ENCODE data around the gene FAM170B.

Gene FAM170B

DNA sequence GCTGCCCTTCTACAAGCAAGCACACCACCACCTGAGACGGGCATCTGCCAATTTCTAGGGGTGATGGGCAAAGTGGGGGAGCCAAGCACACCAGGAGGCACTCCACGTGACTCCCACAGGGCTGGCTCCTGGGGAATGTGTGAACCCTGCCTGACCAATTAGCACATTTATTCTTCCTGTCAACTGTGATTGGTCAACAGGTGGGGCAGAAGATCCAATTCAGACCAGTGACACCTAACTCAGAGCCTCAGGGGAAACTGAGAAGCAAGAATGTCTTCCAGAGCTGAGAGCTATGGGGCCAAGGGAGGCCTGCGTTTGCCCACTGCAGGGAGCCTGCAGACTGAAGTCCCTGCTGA, 38.9 kb upstream of the FAM170B start:
- H3K4me1 ChIP-seq (ENCODE audit: control extremely low read depth in 1 of 4, control insufficient read depth in 4 of 4, insufficient read depth in 4 of 4, low read length in 3 of 4), result peaks cover 5 to 90% (median 25%) of the 10 kb centered on the region in 4 experiments
- CTCF ChIA-PET, result interaction anchor here (0.9 to 3.7 kb wide), 5 partner anchors 8 to 514 kb away, joined by 3 to 20 read pairs (median 4); no protein-coding TSS in a partner anchor

DNA sequence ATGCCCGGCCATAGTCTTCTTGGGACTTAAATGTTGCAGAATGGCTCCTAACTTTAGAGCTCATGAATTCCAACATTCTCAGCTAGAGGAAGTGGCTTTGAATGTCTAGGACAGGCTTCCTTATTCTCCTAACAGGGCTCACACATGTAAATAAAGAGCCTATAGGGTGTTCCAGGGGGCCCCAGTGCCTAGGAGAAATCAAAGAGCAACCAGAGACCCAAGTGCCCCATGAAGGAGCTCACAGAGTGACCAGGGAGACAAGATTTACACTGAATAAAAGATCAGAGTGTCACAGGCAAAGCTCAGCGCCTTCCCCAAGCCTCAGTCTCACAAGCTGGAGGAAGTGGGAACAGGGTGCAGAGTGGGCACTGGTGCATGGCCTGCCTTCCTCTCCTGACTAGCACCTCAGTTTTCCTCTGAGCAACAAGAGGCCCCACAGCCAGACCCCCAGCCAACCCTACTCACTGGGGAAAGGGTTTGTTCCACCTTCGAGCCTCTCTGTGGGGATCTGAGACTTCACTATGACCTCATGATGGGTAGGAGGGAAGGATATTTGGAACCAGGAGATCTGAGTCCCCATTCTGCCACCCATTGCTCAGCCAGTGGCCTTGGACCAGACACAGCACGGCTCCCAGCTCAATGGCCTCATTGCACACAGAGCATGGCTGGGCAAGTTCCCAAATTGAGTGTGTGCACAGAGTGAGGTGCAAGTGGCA, 38.4 kb upstream of the FAM170B start:
- Histone ChIP-seq H3K27ac (ENCODE audit: insufficient read depth in 1 of 2, low read depth in 1 of 2, low read length in 2 of 2, poor library complexity in 1 of 2, severe bottlenecking in 2 of 2) (no peak overlapping the region), H3K9me3 (ENCODE audit: control extremely low read depth in 1 of 5, control insufficient read depth in 4 of 5, insufficient read depth in 2 of 5, low read depth in 1 of 5, low read length in 4 of 5) (no peaks in the 10 kb centered on the region), H3K4me1 (ENCODE audit: control extremely low read depth in 1 of 4, control insufficient read depth in 4 of 4, insufficient read depth in 4 of 4, low read length in 3 of 4) (peaks cover 2 to 85% (median 19%) of the 10 kb centered on the region in 4 experiments), H3K36me3 (ENCODE audit: control insufficient read depth in 4 of 4, insufficient read depth in 4 of 4, low read length in 3 of 4) (peaks cover 0 to 13% (median 0%) of the 10 kb centered on the region in 4 experiments), H3K4me3 (ENCODE audit: control insufficient read depth in 1 of 7, extremely low read depth in 1 of 7, insufficient read depth in 4 of 7, low read depth in 2 of 7, low read length in 6 of 7) (no peak overlapping the region), H3K27me3 (replicated peaks in 2 of 5; ENCODE audit: control insufficient read depth in 4 of 5, insufficient read depth in 5 of 5, low read length in 4 of 5) (peaks cover 0 to 2% (median 0%) of the 10 kb centered on the region in 5 experiments)
- DNase-seq, result no peak
- WGBS (ENCODE audit: insufficient coverage), result 93% methylated on average over 2 of the region's 4 CpGs
- POLR2A ChIA-PET, result no interaction called here
- CTCF ChIA-PET, result interaction anchor here (0.9 to 3.7 kb wide), 4 partner anchors 8 to 514 kb away, joined by 3 to 20 read pairs (median 8); no protein-coding TSS in a partner anchor

More for the DNA sequence above, 38.9 kb upstream of the FAM170B start:
- H3K9me3 ChIP-seq (ENCODE audit: control extremely low read depth in 1 of 5, control insufficient read depth in 4 of 5, insufficient read depth in 2 of 5, low read depth in 1 of 5, low read length in 4 of 5), result no peaks in the 10 kb centered on the region
- no peak for DNase-seq
- POLR2A ChIA-PET, result no interaction called here
- 100% methylated on average over 3 of the region's 3 CpGs for WGBS (ENCODE audit: insufficient coverage)
- H3K27ac ChIP-seq (ENCODE audit: insufficient read depth in 1 of 2, low read depth in 1 of 2, low read length in 2 of 2, poor library complexity in 1 of 2, severe bottlenecking in 2 of 2), result no peak overlapping the region
- peaks cover 0 to 2% (median 0%) of the 10 kb centered on the region in 5 experiments for H3K27me3 ChIP-seq (replicated peaks in 2 of 5; ENCODE audit: control insufficient read depth in 4 of 5, insufficient read depth in 5 of 5, low read length in 4 of 5)
- peaks cover 0 to 9% (median 0%) of the 10 kb centered on the region in 4 experiments for H3K36me3 ChIP-seq (ENCODE audit: control insufficient read depth in 4 of 4, insufficient read depth in 4 of 4, low read length in 3 of 4)
- H3K4me3 ChIP-seq (ENCODE audit: control insufficient read depth in 1 of 7, extremely low read depth in 1 of 7, insufficient read depth in 4 of 7, low read depth in 2 of 7, low read length in 6 of 7), result no peak overlapping the region

DNA sequence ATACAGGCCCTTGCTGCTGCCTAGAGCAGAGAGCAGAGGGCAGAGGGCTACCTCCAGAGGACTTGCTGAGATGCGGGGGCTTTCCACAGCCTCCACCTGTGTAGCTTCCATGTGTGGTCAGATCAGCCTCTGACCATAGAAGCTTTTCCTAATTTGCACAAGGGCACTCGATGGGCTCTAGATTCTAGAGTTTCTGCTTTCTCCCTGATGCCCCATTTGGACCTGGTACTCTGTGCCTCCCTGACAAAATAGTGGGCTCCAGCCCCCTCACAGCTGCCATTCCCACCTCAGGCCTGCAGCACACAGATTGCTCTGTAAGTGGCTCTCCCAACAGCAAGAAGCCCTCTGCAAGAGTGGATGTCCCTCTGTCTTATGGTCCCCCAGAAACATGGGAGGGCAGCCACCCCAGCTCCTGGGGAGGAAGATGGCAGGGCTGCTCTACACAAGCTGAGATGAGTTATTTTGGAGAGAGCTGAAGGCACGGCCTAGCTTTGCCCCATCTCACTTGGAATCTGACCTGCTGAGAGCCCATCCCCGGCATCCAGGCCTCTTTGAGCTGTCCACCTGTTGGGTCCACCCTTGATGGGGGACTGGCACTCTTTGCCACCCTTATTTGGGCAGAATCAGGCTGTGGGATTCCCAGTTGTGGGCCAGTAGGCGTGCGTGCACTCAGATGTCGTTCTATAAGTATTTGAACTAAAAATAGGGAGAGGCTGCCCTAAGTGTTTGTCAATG, 37.7 kb upstream of the FAM170B start:
- no peaks in the 10 kb centered on the region for H3K9me3 ChIP-seq (ENCODE audit: control extremely low read depth in 1 of 5, control insufficient read depth in 4 of 5, insufficient read depth in 2 of 5, low read depth in 1 of 5, low read length in 4 of 5)
- CTCF ChIA-PET, result interaction anchor here (1.1 to 3.7 kb wide), 4 partner anchors 9 to 513 kb away, joined by 3 to 20 read pairs (median 8); no protein-coding TSS in a partner anchor
- POLR2A ChIA-PET, result no interaction called here
- peaks cover 0 to 77% (median 14%) of the 10 kb centered on the region in 4 experiments for H3K4me1 ChIP-seq (ENCODE audit: control extremely low read depth in 1 of 4, control insufficient read depth in 4 of 4, insufficient read depth in 4 of 4, low read length in 3 of 4)
- H3K27ac ChIP-seq (ENCODE audit: insufficient read depth in 1 of 2, low read depth in 1 of 2, low read length in 2 of 2, poor library complexity in 1 of 2, severe bottlenecking in 2 of 2), result no peak overlapping the region
- H3K36me3 ChIP-seq (ENCODE audit: control insufficient read depth in 4 of 4, insufficient read depth in 4 of 4, low read length in 3 of 4), result peaks cover 0 to 21% (median 0%) of the 10 kb centered on the region in 4 experiments
- WGBS (ENCODE audit: insufficient coverage), result 96% methylated on average over 5 of the region's 7 CpGs
- H3K27me3 ChIP-seq (replicated peaks in 2 of 5; ENCODE audit: control insufficient read depth in 4 of 5, insufficient read depth in 5 of 5, low read length in 4 of 5), result peaks cover 0 to 2% (median 0%) of the 10 kb centered on the region in 5 experiments
- no peak overlapping the region for H3K4me3 ChIP-seq (ENCODE audit: control insufficient read depth in 1 of 7, extremely low read depth in 1 of 7, insufficient read depth in 4 of 7, low read depth in 2 of 7, low read length in 6 of 7)
- no peak for DNase-seq

DNA sequence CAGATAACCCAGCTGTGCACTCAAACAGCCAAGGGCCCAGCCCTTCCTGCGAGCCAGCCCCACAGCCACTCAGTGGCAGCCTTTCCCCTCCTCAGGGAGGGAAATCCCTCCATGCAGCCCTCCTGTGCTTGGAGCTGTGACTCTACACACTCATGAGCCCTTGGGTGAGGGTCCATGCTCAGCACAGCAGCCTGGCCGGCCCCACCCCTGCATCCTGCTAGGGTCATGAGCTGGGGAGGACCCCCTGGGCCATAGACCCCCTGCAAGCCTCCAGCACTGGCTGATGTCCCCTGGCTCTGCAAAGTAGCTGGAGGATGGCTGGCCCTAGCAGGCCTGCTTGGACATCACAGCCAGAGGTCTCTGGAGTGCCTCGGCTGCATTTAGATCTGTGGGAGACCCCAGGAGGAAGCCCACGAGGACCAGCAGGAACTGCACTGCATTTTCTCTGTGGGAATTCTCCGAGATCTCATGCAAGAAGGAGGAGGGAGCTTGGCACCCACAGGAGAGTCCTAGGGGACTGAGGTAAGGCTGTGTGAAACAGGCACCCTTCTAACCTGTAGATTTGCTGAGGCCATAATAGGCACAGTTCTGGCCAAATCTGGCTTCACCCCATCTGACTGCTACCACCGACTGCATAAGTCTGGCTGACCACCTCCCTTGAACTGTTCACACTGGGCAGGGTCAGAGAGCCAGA, 37.0 kb upstream of the FAM170B start:
- no peak for DNase-seq
- Histone ChIP-seq H3K4me3 (ENCODE audit: control insufficient read depth in 1 of 7, extremely low read depth in 1 of 7, insufficient read depth in 4 of 7, low read depth in 2 of 7, low read length in 6 of 7) (no peak overlapping the region), H3K4me1 (ENCODE audit: control extremely low read depth in 1 of 4, control insufficient read depth in 4 of 4, insufficient read depth in 4 of 4, low read length in 3 of 4) (peaks cover 0 to 71% (median 14%) of the 10 kb centered on the region in 4 experiments), H3K9me3 (ENCODE audit: control extremely low read depth in 1 of 5, control insufficient read depth in 4 of 5, insufficient read depth in 2 of 5, low read depth in 1 of 5, low read length in 4 of 5) (no peaks in the 10 kb centered on the region), H3K36me3 (ENCODE audit: control insufficient read depth in 4 of 4, insufficient read depth in 4 of 4, low read length in 3 of 4) (peaks cover 0 to 25% (median 0%) of the 10 kb centered on the region in 4 experiments), H3K27me3 (replicated peaks in 2 of 5; ENCODE audit: control insufficient read depth in 4 of 5, insufficient read depth in 5 of 5, low read length in 4 of 5) (peaks cover 0 to 2% (median 0%) of the 10 kb centered on the region in 5 experiments), H3K27ac (ENCODE audit: insufficient read depth in 1 of 2, low read depth in 1 of 2, low read length in 2 of 2, poor library complexity in 1 of 2, severe bottlenecking in 2 of 2) (no peak overlapping the region)
- ChIA-PET POLR2A (no interaction called here), CTCF (interaction anchor here (1.1 to 3.7 kb wide), 4 partner anchors 9 to 512 kb away, joined by 3 to 20 read pairs (median 8); no protein-coding TSS in a partner anchor)
- WGBS (ENCODE audit: insufficient coverage), result 98% methylated on average over 5 of the region's 6 CpGs

DNA sequence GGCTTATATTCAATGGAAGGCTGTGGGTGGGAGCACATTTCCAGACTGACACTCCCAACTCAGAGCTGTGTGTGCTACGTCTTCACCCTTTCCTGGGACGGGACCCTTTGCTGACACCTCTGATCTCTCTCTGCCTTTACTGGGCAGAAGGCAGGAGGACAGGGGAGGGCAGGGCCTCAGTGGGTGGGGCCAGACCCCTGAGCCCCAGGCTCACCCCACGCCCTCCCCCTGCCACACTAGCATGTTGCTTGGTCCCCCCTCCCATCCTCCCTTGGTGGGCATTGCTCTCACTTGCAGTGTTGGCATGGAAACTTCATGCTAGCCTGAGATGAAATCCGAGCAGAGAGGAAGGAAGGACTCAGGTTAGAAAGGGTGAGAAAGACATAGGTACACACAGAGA, 36.0 kb upstream of the FAM170B start:
- ChIA-PET POLR2A (no interaction called here), CTCF (interaction anchor here (1.0 to 3.7 kb wide), 3 partner anchors 15 to 512 kb away, joined by 3 to 11 read pairs (median 3); no protein-coding TSS in a partner anchor)
- no peak overlapping the region for H3K4me3 ChIP-seq (ENCODE audit: control insufficient read depth in 1 of 7, extremely low read depth in 1 of 7, insufficient read depth in 4 of 7, low read depth in 2 of 7, low read length in 6 of 7)
- peaks cover 0 to 35% (median 0%) of the 10 kb centered on the region in 4 experiments for H3K36me3 ChIP-seq (ENCODE audit: control insufficient read depth in 4 of 4, insufficient read depth in 4 of 4, low read length in 3 of 4)
- H3K9me3 ChIP-seq (ENCODE audit: control extremely low read depth in 1 of 5, control insufficient read depth in 4 of 5, insufficient read depth in 2 of 5, low read depth in 1 of 5, low read length in 4 of 5), result no peaks in the 10 kb centered on the region
- no peak for DNase-seq
- no peak overlapping the region for H3K27ac ChIP-seq (ENCODE audit: insufficient read depth in 1 of 2, low read depth in 1 of 2, low read length in 2 of 2, poor library complexity in 1 of 2, severe bottlenecking in 2 of 2)
- WGBS (ENCODE audit: insufficient coverage), result 100% methylated on average over 1 of the region's 4 CpGs
- peaks cover 0 to 61% (median 11%) of the 10 kb centered on the region in 4 experiments for H3K4me1 ChIP-seq (ENCODE audit: control extremely low read depth in 1 of 4, control insufficient read depth in 4 of 4, insufficient read depth in 4 of 4, low read length in 3 of 4)
- H3K27me3 ChIP-seq (replicated peaks in 2 of 5; ENCODE audit: control insufficient read depth in 4 of 5, insufficient read depth in 5 of 5, low read length in 4 of 5), result peaks cover 0 to 2% (median 0%) of the 10 kb centered on the region in 5 experiments

DNA sequence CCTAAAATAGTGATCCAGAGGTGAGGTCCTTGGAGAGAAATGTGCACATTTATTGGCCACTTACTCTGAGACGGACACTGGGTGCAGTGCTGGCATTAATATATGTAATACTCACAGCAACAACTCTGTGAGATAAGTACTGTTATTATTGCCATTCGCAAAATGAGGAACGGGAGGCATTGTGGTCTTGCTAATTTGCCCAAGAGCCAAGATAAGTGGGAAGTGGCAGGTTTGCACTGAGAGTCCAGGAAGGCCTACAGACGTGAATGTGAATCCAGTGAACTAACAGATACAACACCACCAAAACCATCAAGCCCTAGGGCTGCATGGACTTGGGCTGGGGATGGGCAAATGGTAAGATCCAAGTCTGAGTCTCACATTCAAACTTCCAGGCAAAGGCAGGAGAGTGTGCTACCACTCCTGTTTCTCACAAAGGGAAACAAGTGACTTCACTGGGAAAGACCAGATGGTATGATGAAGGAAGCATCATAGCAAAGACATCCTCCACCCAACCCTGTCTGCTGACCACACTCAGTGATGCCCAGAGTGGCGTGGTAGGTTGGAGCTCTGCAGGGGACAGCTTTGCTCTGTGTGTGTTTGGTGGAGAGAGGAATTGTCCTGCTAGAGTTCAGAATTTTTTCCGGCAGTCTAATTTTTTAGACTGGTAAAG, 35.1 kb upstream of the FAM170B start:
- CTCF ChIA-PET, result interaction anchor here (1.0 to 1.7 kb wide), 3 partner anchors 16 to 511 kb away, joined by 3 to 5 read pairs (median 3); no protein-coding TSS in a partner anchor
- WGBS (ENCODE audit: insufficient coverage), result no CpG with 5 or more reads among the region's 6 CpGs
- Histone ChIP-seq H3K9me3 (ENCODE audit: control extremely low read depth in 1 of 5, control insufficient read depth in 4 of 5, insufficient read depth in 2 of 5, low read depth in 1 of 5, low read length in 4 of 5) (no peaks in the 10 kb centered on the region), H3K4me3 (ENCODE audit: control insufficient read depth in 1 of 7, extremely low read depth in 1 of 7, insufficient read depth in 4 of 7, low read depth in 2 of 7, low read length in 6 of 7) (no peak overlapping the region), H3K4me1 (ENCODE audit: control extremely low read depth in 1 of 4, control insufficient read depth in 4 of 4, insufficient read depth in 4 of 4, low read length in 3 of 4) (peaks cover 0 to 53% (median 4%) of the 10 kb centered on the region in 4 experiments), H3K27me3 (replicated peaks in 2 of 5; ENCODE audit: control insufficient read depth in 4 of 5, insufficient read depth in 5 of 5, low read length in 4 of 5) (peaks cover 0 to 2% (median 0%) of the 10 kb centered on the region in 5 experiments), H3K36me3 (ENCODE audit: control insufficient read depth in 4 of 4, insufficient read depth in 4 of 4, low read length in 3 of 4) (peaks cover 0 to 42% (median 0%) of the 10 kb centered on the region in 4 experiments), H3K27ac (ENCODE audit: insufficient read depth in 1 of 2, low read depth in 1 of 2, low read length in 2 of 2, poor library complexity in 1 of 2, severe bottlenecking in 2 of 2) (no peak overlapping the region)
- POLR2A ChIA-PET, result no interaction called here
- DNase-seq, result peak in 2 of 3 donors; percentile 52 to 56

Data from common myeloid progenitor, CD34-positive (primary cell).